NCI-H345 treated with DMSO at 0.1 percent for 48 hours (cell line): ENCODE measurements around the gene CCDC93.

ENCODE experiments used
- DNase-seq: peaks from one replicate; lab custom pipeline; 2025; ENCODE audit not compliant: unreplicated experiment; lab: John Stamatoyannopoulos, UW

CCDC93 gene

GRCh38 chr2:118013724-118014491, at the start of gene CCDC93:
TSS of gene CCDC93 (minus strand) at chr2:118014070. CDS start at chr2:118013995, 75 bp downstream.
- DNase-seq, result peak; percentile 64

GRCh38 chr2:118062669-118063068, 48.8 kb upstream of the CCDC93 start:
- DNase-seq, result no peak

GRCh38 chr2:118062048-118062447, 48.2 kb upstream of the CCDC93 start:
- DNase-seq, result no peak

- no peak for DNase-seq
These were observed 47.5 kb upstream of the CCDC93 start for GRCh38 chr2:118061135-118061955.

- DNase-seq, result no peak
These were observed 46.1 kb upstream of the CCDC93 start for GRCh38 chr2:118059919-118060478.

- no peak for DNase-seq
These were observed 45.1 kb upstream of the CCDC93 start for GRCh38 chr2:118058951-118059350.

GRCh38 chr2:118056801-118057200, 42.9 kb upstream of the CCDC93 start:
- no peak for DNase-seq

- DNase-seq, result no peak
These were observed 42.3 kb upstream of the CCDC93 start for GRCh38 chr2:118056165-118056534.

- no peak for DNase-seq
These were observed 41.8 kb upstream of the CCDC93 start for GRCh38 chr2:118055512-118056164.

GRCh38 chr2:118054213-118055008, 40.5 kb upstream of the CCDC93 start:
- DNase-seq, result no peak

- no peak for DNase-seq
These were observed 39.8 kb upstream of the CCDC93 start for GRCh38 chr2:118053681-118054080.

GRCh38 chr2:118052474-118052873, 38.6 kb upstream of the CCDC93 start:
- DNase-seq, result no peak

- no peak for DNase-seq
These were observed 38.0 kb upstream of the CCDC93 start for GRCh38 chr2:118051826-118052358.

- DNase-seq, result no peak
These were observed 37.1 kb upstream of the CCDC93 start for GRCh38 chr2:118050974-118051373.

GRCh38 chr2:118050386-118050785, 36.5 kb upstream of the CCDC93 start:
- DNase-seq, result no peak

GRCh38 chr2:118049816-118050140, 35.9 kb upstream of the CCDC93 start:
- no peak for DNase-seq

GRCh38 chr2:118049140-118049815, 35.4 kb upstream of the CCDC93 start:
- DNase-seq, result no peak

- DNase-seq, result no peak
These were observed 34.5 kb upstream of the CCDC93 start for GRCh38 chr2:118048401-118048800.

- no peak for DNase-seq
These were observed 33.5 kb upstream of the CCDC93 start for GRCh38 chr2:118047380-118047826.
